HepG2 (cell line): ENCODE data around the gene SLC35B3. TPM values are rescaled to one million over a fixed set of nuclear protein-coding genes. Genes with fewer than 3 reads are reported as not detected.

Experiments used
- ATAC-seq: fragments of 200-7000 bp; cut with Tn5 transposase; 3 replicates; pipeline ENCODE4 v1.9.1; 2020; ENCODE audit warnings: mild to moderate bottlenecking, moderate library complexity
- BruUV-seq: library from RNA; stranded (reverse); fragments of 400-500 nt; replicated peaks from 2 replicates; lab custom pipeline; 2021; lab: Mats Ljungman, UMichigan
- CTCF ChIA-PET: fragments of 300-600 bp; formaldehyde crosslinking; extraction: SDS; loops from one replicate; lab custom pipeline; 2021; ENCODE audit warnings: low total read pairs, inconsistent platforms, low intra/inter-chr PET ratio; lab: Yijun Ruan, JAX
- POLR2A ChIA-PET: fragments of 350-600 bp; sonication (Branson Sonifier 250); formaldehyde crosslinking; loops from one replicate; lab custom pipeline; 2020; ENCODE audit warnings: antibody characterized with exemption, inconsistent platforms; lab: Yijun Ruan, JAX
- DNase-seq: peaks from one replicate; pipeline ENCODE4 v3.0.0-alpha.2; 2015; ENCODE audit warnings: low spot score
- FAIRE-seq: peaks from 3 replicates; lab custom pipeline; 2011; peaks lifted over from hg19 to GRCh38; lab: Jason Lieb, UNC
- H2AFZ ChIP-seq: one replicate; pipeline ENCODE4 v1.6.1; 2011; ENCODE audit warnings: low read length, inconsistent platforms
- H3K27ac ChIP-seq: fragments of 300-600 bp; 3 replicates; pipeline ENCODE4 v1.8.0; 2011; ENCODE audit warnings: mixed run types, mild to moderate bottlenecking, mixed read lengths, low read length, inconsistent platforms; ENCODE audit not compliant: insufficient read depth; ENCODE audit errors: extremely low read length
- H3K27me3 ChIP-seq, 2 experiments: fragments of 200-600 bp in 1 of 2; 2 replicates in 1 of 2; 3 replicates in 1 of 2; pipeline versions ENCODE4 v1.6.0 to v1.8.0; 2011; ENCODE audit warnings: low read length in 2 of 2, mild to moderate bottlenecking in 2 of 2, moderate library complexity in 2 of 2, inconsistent platforms in 1 of 2; ENCODE audit not compliant: insufficient read depth in 2 of 2, control insufficient read depth in 1 of 2
- H3K36me3 ChIP-seq, 2 experiments: fragments of 200-600 bp in 1 of 2; replicated peaks in 1 of 2; 2 replicates in 1 of 2; 3 replicates in 1 of 2; pipeline versions ENCODE4 v1.5.1 to v1.8.0; 2011; ENCODE audit warnings: low read length in 2 of 2, inconsistent platforms in 1 of 2; ENCODE audit not compliant: insufficient read depth in 2 of 2, control insufficient read depth in 1 of 2
- H3K4me1 ChIP-seq: 2 replicates; pipeline ENCODE4 v1.5.1; 2012; ENCODE audit warnings: low read length, inconsistent platforms; ENCODE audit not compliant: insufficient read depth
- H3K4me2 ChIP-seq: 2 replicates; pipeline ENCODE4 v1.6.0; 2011; ENCODE audit warnings: low read depth, low read length, inconsistent platforms
- H3K4me3 ChIP-seq, 3 experiments: fragments of 200-600 bp in 1 of 3; sonication (generic), shearing (Covaris generic) in 1 of 3; replicated peaks in 1 of 3; 2 replicates each; pipeline ENCODE4 v1.5.1; 2011 to 2016; ENCODE audit warnings: low read length in 3 of 3, inconsistent platforms in 2 of 3, low read depth in 2 of 3, mild to moderate bottlenecking in 2 of 3, control low read depth in 1 of 3, mixed read lengths in 1 of 3; ENCODE audit not compliant: insufficient read depth in 1 of 3
- H3K79me2 ChIP-seq: one replicate; pipeline ENCODE4 v1.6.1; 2011; ENCODE audit warnings: low read length, inconsistent platforms; ENCODE audit not compliant: insufficient read depth
- H3K9ac ChIP-seq: 2 replicates; pipeline ENCODE4 v1.6.0; 2011; ENCODE audit warnings: mild to moderate bottlenecking, low read depth, low read length, inconsistent platforms; ENCODE audit not compliant: insufficient read depth
- H3K9me3 ChIP-seq: 2 replicates; pipeline ENCODE4 v1.5.1; 2012; ENCODE audit warnings: mild to moderate bottlenecking, low read length
- H4K20me1 ChIP-seq: 2 replicates; pipeline ENCODE4 v1.6.0; 2011; ENCODE audit warnings: inconsistent platforms, mild to moderate bottlenecking, low read length, moderate library complexity; ENCODE audit not compliant: insufficient read depth
- ARNTL ChIP-seq: sonication (generic); formaldehyde crosslinking; IDR thresholded peaks from 2 replicates; pipeline ENCODE4 v1.4.0; 2020; ENCODE audit warnings: mild to moderate bottlenecking, missing genetic modification reagents
- CCAR2 ChIP-seq: fragments of 200-400 bp; formaldehyde crosslinking; optimal IDR thresholded peaks from 2 replicates; pipeline ENCODE3; 2018; ENCODE audit warnings: low read depth, mild to moderate bottlenecking, low read length, moderate library complexity
- FOXA1 ChIP-seq, 2 experiments: fragments of 450-650 bp in 1 of 2; sonication (generic) in 1 of 2; formaldehyde crosslinking in 1 of 2; IDR thresholded peaks; 2 replicates each; pipeline versions ENCODE4 v1.4.0 to v1.6.1; 2016 to 2020; ENCODE audit warnings: missing genetic modification reagents in 1 of 2
- GZF1 ChIP-seq: sonication (generic); formaldehyde crosslinking; IDR thresholded peaks from 2 replicates; pipeline ENCODE4 v1.5.1; 2020; ENCODE audit warnings: mild to moderate bottlenecking, missing genetic modification reagents
- IKZF1 ChIP-seq: fragments of 450-650 bp; IDR thresholded peaks from 2 replicates; pipeline ENCODE4 v1.7.1; 2016
- ISX ChIP-seq: sonication (generic); formaldehyde crosslinking; conservative IDR thresholded peaks from 2 replicates; pipeline ENCODE4 v1.5.0; 2020; ENCODE audit warnings: missing genetic modification reagents
- KAT8 ChIP-seq: IDR thresholded peaks from 2 replicates; pipeline ENCODE4 v1.6.1; 2016; ENCODE audit warnings: missing genetic modification reagents, missing compliant biosample characterization
- KDM1A ChIP-seq: IDR thresholded peaks from 2 replicates; pipeline ENCODE4 v1.6.1; 2016; ENCODE audit warnings: missing compliant biosample characterization
- MBNL3 ChIP-seq: fragments of 250-450 bp; sonication (Bioruptor Pico); conservative IDR thresholded peaks from 2 replicates; pipeline ENCODE4 v1.8.0; 2022; ENCODE audit warnings: mild to moderate bottlenecking, inconsistent platforms
- ZBTB25 ChIP-seq: IDR thresholded peaks from 2 replicates; pipeline ENCODE4 v1.6.1; 2018; ENCODE audit warnings: missing genetic modification reagents
- ZC3H4 ChIP-seq: sonication (generic); formaldehyde crosslinking; IDR thresholded peaks from 2 replicates; pipeline ENCODE4 v1.4.0; 2020; ENCODE audit warnings: missing genetic modification reagents, borderline replicate concordance
- ZSCAN25 ChIP-seq: sonication (generic); formaldehyde crosslinking; IDR thresholded peaks from 2 replicates; pipeline ENCODE4 v1.8.0; 2022; ENCODE audit warnings: mild to moderate bottlenecking, missing genetic modification reagents
- WGBS: methylation state at CpG from one replicate; pipeline ENCODE4 v1.1.6; 2017; ENCODE audit warnings: low lambda C conversion rate; 5-methylcytosine and 5-hydroxymethylcytosine counted together
- in situ Hi-C: cut with HindIII; loops from 2 replicates; pipeline ENCODE4 v1.10.0; 2017; ENCODE audit warnings: low pct_unique_long_range_greater_than_20kb; ENCODE audit not compliant: extremely low pct_ligation_motif_present
- intact Hi-C: fragments of 100-400 bp; cut with micrococcal nuclease; formaldehyde crosslinking; loops from one replicate; pipeline ENCODE4 v1.10.0; 2022; ENCODE audit not compliant: unreplicated experiment
- polyA plus RNA-seq, 8 experiments: library from polyadenylated mRNA; depleted of rRNA in 3 of 8; stranded (reverse) in 7 of 8; unstranded in 1 of 8; fragments of >200 nt; fragmentation: Illumina TruSeq in 4 of 8; extraction: Trizol in 4 of 8; gene quantifications; 2 replicates each; pipeline versions ENCODE4 v1.2.1 to v1.2.3, GENCODE V29; 2011 to 2016; ENCODE audit warnings: low read depth in 4 of 8, missing spikeins in 1 of 8, mixed read lengths in 1 of 8; ENCODE audit not compliant: insufficient read depth in 1 of 8
- total RNA-seq, 5 experiments: library from RNA; depleted of rRNA; stranded (reverse); fragments of >200 nt; fragmentation: Illumina TruSeq; extraction: Trizol; gene quantifications; 2 replicates each; pipeline ENCODE4 v1.2.3, GENCODE V29; 2016; ENCODE audit warnings: low read depth in 1 of 5

The SLC35B3 gene
- total and polyA plus RNA-seq, 2 of the 13 experiments (the other 11 are each of a cell fraction or from before 2014, with no cell fraction given) = 8.7 to 13.5 TPM

DNA sequence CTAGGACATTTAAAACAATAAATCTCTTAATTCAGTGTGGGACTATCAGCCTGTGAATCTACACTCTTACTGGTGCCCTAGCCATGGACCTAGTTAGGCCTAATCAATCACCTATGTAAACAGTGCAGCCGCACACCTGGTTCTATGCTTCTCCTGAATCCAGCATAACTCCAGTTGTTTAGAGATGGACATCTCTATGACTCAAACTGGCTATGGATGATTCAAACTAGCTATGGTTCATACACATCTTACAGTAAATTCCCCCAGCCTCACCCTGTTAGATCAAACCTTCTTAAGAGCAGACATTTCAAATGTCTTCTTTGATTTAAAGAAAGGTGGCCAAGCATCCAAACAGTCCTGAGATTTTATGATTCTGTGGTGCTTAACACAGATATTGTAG is 34.7 kb downstream of the SLC35B3 start:
- DNase-seq = no peak
- CTCF ChIA-PET = no interaction called here
- Histone ChIP-seq H3K36me3 (no peaks in the 10 kb centered on the region), H3K4me2 (no peak overlapping the region), H3K4me1 (no peaks in the 10 kb centered on the region), H2AFZ (no peak overlapping the region)
- POLR2A ChIA-PET = no interaction called here
- BruUV-seq = no TSS peak
- TF ChIP-seq IKZF1 (no peak), ARNTL (CRISPR knock-in tag) (no peak)
- TF ChIP-seq, all 625 proteins: peak for 0
- Histone ChIP-seq H3K27ac (no peak overlapping the region), H3K9me3 (no peaks in the 10 kb centered on the region), H3K27me3 (no peaks in the 10 kb centered on the region), H3K79me2 (no peaks in the 10 kb centered on the region), H4K20me1 (no peaks in the 10 kb centered on the region), H3K4me3 (no peak overlapping the region), H3K9ac (no peak overlapping the region)
- intact Hi-C loops (no loop called here), in situ Hi-C loops (no loop called here)
- FAIRE-seq (no peak), ATAC-seq (no peak; the same call in 2 of the 3 replicates)
- 0% methylated on average over 1 of the region's 1 CpG for WGBS

DNA sequence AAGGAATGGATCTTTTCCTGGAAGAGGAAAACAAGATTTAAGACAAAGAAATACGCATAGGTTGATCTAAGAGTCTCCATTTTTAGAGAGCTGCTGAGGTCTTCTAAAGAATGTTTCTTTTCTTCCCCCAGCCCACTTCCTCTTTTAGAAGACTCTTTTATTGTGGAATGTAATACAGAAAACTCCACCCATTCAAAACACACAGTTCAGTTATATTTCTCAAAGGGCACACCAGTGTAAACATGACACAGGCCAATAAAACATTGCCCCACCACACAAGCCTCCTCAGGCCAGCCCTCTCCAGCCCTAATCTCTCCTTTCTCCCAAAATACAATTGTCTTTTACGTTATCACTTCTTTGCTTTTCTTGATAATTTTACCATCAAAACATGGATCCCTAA is 42.8 kb downstream of the SLC35B3 start:
- in situ Hi-C loops (no loop called here), intact Hi-C loops (no loop called here)
- no peak overlapping the region for H3K4me3 ChIP-seq
- no peaks in the 10 kb centered on the region for H4K20me1 ChIP-seq
- H3K36me3 ChIP-seq = no peaks in the 10 kb centered on the region
- ChIA-PET POLR2A (no interaction called here), CTCF (no interaction called here)
- H3K4me2 ChIP-seq = no peak overlapping the region
- no peak overlapping the region for H3K9ac ChIP-seq
- H3K79me2 ChIP-seq = no peaks in the 10 kb centered on the region
- no peaks in the 10 kb centered on the region for H3K9me3 ChIP-seq
- no peak for FAIRE-seq
- DNase-seq = no peak
- 6% methylated on average over 2 of the region's 2 CpGs for WGBS
- no peak overlapping the region for H3K27ac ChIP-seq
- no peaks in the 10 kb centered on the region for H3K4me1 ChIP-seq
- BruUV-seq = no TSS peak
- ATAC-seq = no peak
- TF ChIP-seq FOXA1 (IDR thresholded peaks at IDR 0.05) = no peak
- TF ChIP-seq FOXA1 (CRISPR knock-in tag; IDR thresholded peaks at IDR 0.05) = no peak
- TF ChIP-seq KDM1A (CRISPR knock-in tag) = no peak
- TF ChIP-seq ISX = no peak
- TF ChIP-seq ZBTB25 (CRISPR knock-in tag) = no peak
- TF ChIP-seq ZSCAN25 (CRISPR knock-in tag) = no peak
- no peak for TF ChIP-seq GZF1 (CRISPR knock-in tag)
- no peak for TF ChIP-seq KAT8
- no peak for TF ChIP-seq ZC3H4 (CRISPR knock-in tag)
- TF ChIP-seq MBNL3 (CRISPR knock-in tag) = no peak
- TF ChIP-seq CCAR2 = no peak
- no peaks in the 10 kb centered on the region for H3K27me3 ChIP-seq
- H2AFZ ChIP-seq = no peak overlapping the region
